OCI-LY7 (cell line): Measurements from ENCODE around the gene ANKLE2. TPM values are rescaled to one million over a fixed set of nuclear protein-coding genes. Genes with fewer than 3 reads are reported as not detected.

Experiments
- BruUV-seq: library from RNA; stranded (reverse); fragments of 400-500 nt; replicated peaks from 2 replicates; lab custom pipeline; 2021; lab: Mats Ljungman, UMichigan
- CTCF ChIA-PET: fragments of 300-600 bp; sonication (Branson Sonifier 250); formaldehyde crosslinking; loops from one replicate; lab custom pipeline; 2022; ENCODE audit warnings: antibody characterized with exemption; ENCODE audit not compliant: unreplicated experiment; lab: Charles Lee
- POLR2A ChIA-PET: fragments of 300-600 bp; sonication (Branson Sonifier 250); formaldehyde crosslinking; loops from one replicate; lab custom pipeline; 2022; ENCODE audit warnings: antibody characterized with exemption; lab: Charles Lee
- DNase-seq: peaks from one replicate; pipeline ENCODE4 v3.0.0-alpha.2; 2015; ENCODE audit warnings: low spot score
- H2AFZ ChIP-seq: fragments of 200-600 bp; sonication (generic), shearing (Covaris generic); 2 replicates; pipeline ENCODE4 v1.6.1; 2014; ENCODE audit warnings: mild to moderate bottlenecking, antibody characterized with exemption, low read length, moderate library complexity
- H3K27ac ChIP-seq: fragments of 200-600 bp; sonication (generic); 2 replicates; pipeline ENCODE4 v1.5.1; 2014; ENCODE audit warnings: mixed run types, low read depth, mild to moderate bottlenecking, moderate library complexity, low read length, inconsistent platforms; ENCODE audit not compliant: poor library complexity, severe bottlenecking
- H3K36me3 ChIP-seq: fragments of 200-600 bp; sonication (generic); 2 replicates; pipeline ENCODE4 v1.6.1; 2014; ENCODE audit warnings: mild to moderate bottlenecking, antibody characterized with exemption, low read length, moderate library complexity, mixed read lengths; ENCODE audit not compliant: insufficient read depth
- H3K4me1 ChIP-seq: fragments of 200-600 bp; sonication (generic); 2 replicates; pipeline ENCODE4 v1.5.1; 2014; ENCODE audit warnings: mild to moderate bottlenecking, low read length; ENCODE audit not compliant: insufficient read depth, poor library complexity, severe bottlenecking
- H3K4me2 ChIP-seq: fragments of 200-600 bp; sonication (generic); 2 replicates; pipeline ENCODE4 v1.6.1; 2014; ENCODE audit warnings: mild to moderate bottlenecking, low read length
- H3K4me3 ChIP-seq: fragments of 200-600 bp; sonication (generic); 2 replicates; pipeline ENCODE4 v1.5.1; 2014; ENCODE audit warnings: mild to moderate bottlenecking, low read depth, low read length; ENCODE audit not compliant: poor library complexity, severe bottlenecking
- H3K79me2 ChIP-seq: fragments of 200-600 bp; sonication (generic); 2 replicates; pipeline ENCODE4 v1.6.1; 2016; ENCODE audit warnings: low read depth, mild to moderate bottlenecking, low read length, moderate library complexity, mixed read lengths; ENCODE audit not compliant: insufficient read depth
- H3K9me2 ChIP-seq: fragments of 200-600 bp; sonication (generic); 2 replicates; pipeline ENCODE4 v1.6.1; 2016; ENCODE audit warnings: mild to moderate bottlenecking, low read length, mixed read lengths; ENCODE audit not compliant: insufficient read depth
- H3K9me3 ChIP-seq: fragments of 200-600 bp; sonication (generic); 2 replicates; pipeline ENCODE4 v1.6.1; 2014; ENCODE audit warnings: mild to moderate bottlenecking, mixed run types, low read length, mixed read lengths
- H4K20me1 ChIP-seq: fragments of 200-600 bp; sonication (generic); 2 replicates; pipeline ENCODE4 v1.6.1; 2014; ENCODE audit warnings: mild to moderate bottlenecking, antibody characterized with exemption, low read length, moderate library complexity, mixed read lengths; ENCODE audit not compliant: insufficient read depth
- CTCF ChIP-seq: fragments of 200-600 bp; sonication (generic); conservative IDR thresholded peaks from 2 replicates; pipeline ENCODE4 v1.5.1; 2014; ENCODE audit warnings: mild to moderate bottlenecking, antibody characterized with exemption, low read length, moderate library complexity, mixed read lengths
- EZH2phosphoT487 ChIP-seq: fragments of 200-600 bp; sonication (generic); IDR thresholded peaks from 2 replicates; pipeline ENCODE4 v1.6.1; 2018; ENCODE audit warnings: low read depth, borderline replicate concordance, mild to moderate bottlenecking, mixed run types, antibody characterized with exemption, low read length, moderate library complexity, mixed read lengths
- intact Hi-C: fragments of 100-400 bp; cut with micrococcal nuclease; formaldehyde crosslinking; loops from one replicate; pipeline ENCODE4 v1.10.0; 2022; ENCODE audit not compliant: unreplicated experiment
- total RNA-seq, 2 experiments: library from RNA; depleted of rRNA in 1 of 2; stranded (reverse); fragments of >200 nt in 1 of 2; shearing (Covaris generic) in 1 of 2; gene quantifications; 2 replicates each; pipeline ENCODE4 v1.2.3, GENCODE V29; 2014 to 2022

ANKLE2 gene
- total RNA-seq, 2 experiments from 2014 or later: 88.0 to 121 TPM

- no peak for TF ChIP-seq EZH2phosphoT487
- TF ChIP-seq CTCF: no peak
- Histone ChIP-seq H2AFZ (no peak within 1 kb of the TSS), H3K36me3 (peaks cover 45% of the 10 kb centered on the region), H3K9me2 (no peaks in the 10 kb centered on the region), H3K4me2 (peak within 1 kb of the TSS; percentile 73), H4K20me1 (peaks cover 22% of the 10 kb centered on the region), H3K4me1 (peaks cover 25% of the 10 kb centered on the region), H3K9me3 (no peaks in the 10 kb centered on the region), H3K27ac (peak within 1 kb of the TSS; percentile 74), H3K4me3 (peak within 1 kb of the TSS; percentile 98), H3K79me2 (peaks cover 54% of the 10 kb centered on the region)
- CTCF ChIA-PET: no interaction called here
- intact Hi-C loops: loop anchor here (2.0 kb wide), 1 partner anchor 23 kb away; the partner anchor contains the start of gene PGAM5
- DNase-seq: peak; percentile 98
- POLR2A ChIA-PET: interaction anchor here (0.6 kb wide), 1 partner anchor 443 kb away, joined by 3 read pairs; no protein-coding TSS in a partner anchor
- no TSS peak for BruUV-seq
Measured at GRCh38 chr12:132687211-132688164, 74.1 kb downstream of the ANKLE2 start, which contains the start of the genes POLE and PXMP2. Gene POLE (minus strand): TSS chr12:132687342. CDS start chr12:132687315, 27 bp downstream. Gene PXMP2 (plus strand): TSS chr12:132687587. CDS start chr12:132687671, 84 bp downstream.

GRCh38 chr12:132686825-132687210, 74.8 kb downstream of the ANKLE2 start:
- POLR2A ChIA-PET: interaction anchor here (0.6 kb wide), 1 partner anchor 442 kb away, joined by 3 read pairs; no protein-coding TSS in a partner anchor
- CTCF ChIA-PET: no interaction called here
- H3K4me2 ChIP-seq: peak overlapping the region; percentile 73
- peaks cover 22% of the 10 kb centered on the region for H4K20me1 ChIP-seq
- no peaks in the 10 kb centered on the region for H3K9me3 ChIP-seq
- intact Hi-C loops: loop anchor here (2.0 kb wide), 1 partner anchor 24 kb away; the partner anchor contains the start of gene PGAM5
- BruUV-seq: no TSS peak
- H3K4me3 ChIP-seq: peak overlapping the region; percentile 98
- peaks cover 42% of the 10 kb centered on the region for H3K36me3 ChIP-seq
- DNase-seq: no peak
- TF ChIP-seq EZH2phosphoT487: no peak
- TF ChIP-seq CTCF: no peak
- H3K9me2 ChIP-seq: no peaks in the 10 kb centered on the region
- H3K79me2 ChIP-seq: peaks cover 61% of the 10 kb centered on the region
- peak overlapping the region; percentile 74 for H3K27ac ChIP-seq
- no peak overlapping the region for H2AFZ ChIP-seq
- H3K4me1 ChIP-seq: peaks cover 25% of the 10 kb centered on the region
